Lower leg skin (tissue), 3 donors: Measurements from ENCODE around the gene VASH1.

ENCODE experiments used
- POLR2A ChIP-seq, 2 donors: fragments of 450-650 bp; IDR thresholded peaks; one replicate each; pipeline ENCODE4 v1.6.1; 2016 to 2017; ENCODE audit warnings: antibody characterized with exemption in 2 of 2, mild to moderate bottlenecking in 1 of 2, moderate library complexity in 1 of 2
- TF ChIP-seq, protein P1 (sequence below), 3 donors: fragments of 450-650 bp; IDR thresholded peaks; one replicate each; pipeline ENCODE4 v1.5.1; 2016; ENCODE audit warnings: antibody characterized with exemption in 3 of 3, mild to moderate bottlenecking in 3 of 3, moderate library complexity in 2 of 3

DNA sequence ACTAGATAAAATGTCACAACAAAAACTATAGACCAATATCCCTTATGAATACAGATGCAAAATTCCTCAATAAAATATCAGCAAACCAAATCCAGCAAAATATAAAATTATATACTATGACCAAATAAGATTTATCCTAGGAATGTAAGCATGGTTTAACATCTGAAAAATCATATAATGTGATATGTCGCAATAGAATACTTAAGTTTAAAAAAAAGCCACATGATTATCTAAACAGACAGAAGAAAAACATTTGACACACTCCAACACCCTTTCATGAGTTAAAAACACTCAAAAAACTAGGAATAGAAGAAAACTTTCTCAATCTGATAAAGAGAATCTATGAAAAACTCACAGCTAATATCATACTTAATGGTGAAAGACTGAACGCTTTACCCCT is 31.2 kb downstream of the VASH1 start:
- TF ChIP-seq, protein P1, sequence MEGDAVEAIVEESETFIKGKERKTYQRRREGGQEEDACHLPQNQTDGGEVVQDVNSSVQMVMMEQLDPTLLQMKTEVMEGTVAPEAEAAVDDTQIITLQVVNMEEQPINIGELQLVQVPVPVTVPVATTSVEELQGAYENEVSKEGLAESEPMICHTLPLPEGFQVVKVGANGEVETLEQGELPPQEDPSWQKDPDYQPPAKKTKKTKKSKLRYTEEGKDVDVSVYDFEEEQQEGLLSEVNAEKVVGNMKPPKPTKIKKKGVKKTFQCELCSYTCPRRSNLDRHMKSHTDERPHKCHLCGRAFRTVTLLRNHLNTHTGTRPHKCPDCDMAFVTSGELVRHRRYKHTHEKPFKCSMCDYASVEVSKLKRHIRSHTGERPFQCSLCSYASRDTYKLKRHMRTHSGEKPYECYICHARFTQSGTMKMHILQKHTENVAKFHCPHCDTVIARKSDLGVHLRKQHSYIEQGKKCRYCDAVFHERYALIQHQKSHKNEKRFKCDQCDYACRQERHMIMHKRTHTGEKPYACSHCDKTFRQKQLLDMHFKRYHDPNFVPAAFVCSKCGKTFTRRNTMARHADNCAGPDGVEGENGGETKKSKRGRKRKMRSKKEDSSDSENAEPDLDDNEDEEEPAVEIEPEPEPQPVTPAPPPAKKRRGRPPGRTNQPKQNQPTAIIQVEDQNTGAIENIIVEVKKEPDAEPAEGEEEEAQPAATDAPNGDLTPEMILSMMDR (IDR thresholded peaks at IDR 0.05): no peak
- no peak for TF ChIP-seq POLR2A (IDR thresholded peaks at IDR 0.05)
